Measurements from ENCODE around the gene ELMOD3. TPM values are rescaled to one million over a fixed set of nuclear protein-coding genes. Genes with fewer than 3 reads are reported as not detected.

The ELMOD3 gene
- polyA plus RNA-seq, 2 of the 4 experiments (the other 2 are of a cell fraction): 17.8 to 29.9 TPM

DNA sequence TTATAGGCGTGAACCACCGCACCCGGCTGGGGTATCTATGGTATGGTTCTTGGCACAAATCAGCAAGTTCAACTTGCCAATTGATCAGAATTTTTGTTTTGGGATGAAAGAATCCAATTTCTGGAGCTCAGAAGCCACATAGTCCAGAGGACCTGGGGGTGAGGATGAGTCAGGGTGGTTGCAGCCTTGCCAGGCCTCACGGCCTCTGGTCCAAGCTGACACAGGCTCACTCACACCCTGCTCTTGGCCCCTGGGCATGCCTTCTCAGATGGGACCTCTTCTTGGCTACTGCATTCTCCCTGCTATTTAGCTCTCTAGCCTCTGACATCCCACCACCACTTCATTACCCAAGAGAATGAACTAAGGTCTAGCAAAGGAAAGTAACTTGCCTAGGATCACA lies 39.3 kb downstream of the ELMOD3 start:
- TF ChIP-seq RARB (CRISPR knock-in tag; IDR thresholded peaks at IDR 0.05): no peak
- TF ChIP-seq, protein P1, sequence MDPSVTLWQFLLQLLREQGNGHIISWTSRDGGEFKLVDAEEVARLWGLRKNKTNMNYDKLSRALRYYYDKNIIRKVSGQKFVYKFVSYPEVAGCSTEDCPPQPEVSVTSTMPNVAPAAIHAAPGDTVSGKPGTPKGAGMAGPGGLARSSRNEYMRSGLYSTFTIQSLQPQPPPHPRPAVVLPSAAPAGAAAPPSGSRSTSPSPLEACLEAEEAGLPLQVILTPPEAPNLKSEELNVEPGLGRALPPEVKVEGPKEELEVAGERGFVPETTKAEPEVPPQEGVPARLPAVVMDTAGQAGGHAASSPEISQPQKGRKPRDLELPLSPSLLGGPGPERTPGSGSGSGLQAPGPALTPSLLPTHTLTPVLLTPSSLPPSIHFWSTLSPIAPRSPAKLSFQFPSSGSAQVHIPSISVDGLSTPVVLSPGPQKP (IDR thresholded peaks at IDR 0.05; ENCODE audit: low read depth, low read length): no peak
- no peak for TF ChIP-seq SREBF2 (IDR thresholded peaks at IDR 0.05)
- TF ChIP-seq ZC3H11A (IDR thresholded peaks at IDR 0.05): no peak
- TF ChIP-seq, protein P2, sequence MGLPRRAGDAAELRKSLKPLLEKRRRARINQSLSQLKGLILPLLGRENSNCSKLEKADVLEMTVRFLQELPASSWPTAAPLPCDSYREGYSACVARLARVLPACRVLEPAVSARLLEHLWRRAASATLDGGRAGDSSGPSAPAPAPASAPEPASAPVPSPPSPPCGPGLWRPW (IDR thresholded peaks at IDR 0.05): no peak
- TF ChIP-seq ZSCAN20 (CRISPR knock-in tag; IDR thresholded peaks at IDR 0.05): no peak
- no peak for TF ChIP-seq FOSB (CRISPR knock-in tag; IDR thresholded peaks at IDR 0.05)
- no peak for TF ChIP-seq RFX5 (IDR thresholded peaks at IDR 0.05)
- TF ChIP-seq PHF8 (IDR thresholded peaks at IDR 0.05; ENCODE audit: borderline replicate concordance, low read depth): no peak
- TF ChIP-seq MYC (IDR thresholded peaks at IDR 0.05; ENCODE audit: borderline replicate concordance, low read length): no peak
- no peak for TF ChIP-seq EHMT2 (IDR thresholded peaks at IDR 0.05; ENCODE audit: low read depth)
- no peak for TF ChIP-seq BHLHE40 (IDR thresholded peaks at IDR 0.05; ENCODE audit: low read depth, low read length)
- no peak for TF ChIP-seq KDM1A (IDR thresholded peaks at IDR 0.05; ENCODE audit: low read depth)
- no peak for TF ChIP-seq ESRRA (IDR thresholded peaks at IDR 0.05; ENCODE audit: borderline replicate concordance, low read length)
- TF ChIP-seq FOXS1 (CRISPR knock-in tag; IDR thresholded peaks at IDR 0.05): no peak
- TF ChIP-seq POLR2AphosphoS2 (conservative IDR thresholded peaks at IDR 0.05; ENCODE audit: low read length): no peak
- Histone ChIP-seq H3K27ac (no peak overlapping the region), H3K4me2 (no peak overlapping the region), H3K9me3 (no peaks in the 10 kb centered on the region), H3K4me1 (peaks cover 6% of the 10 kb centered on the region; the same call in 2 of the 3 replicates), H3K4me3 (no peak overlapping the region)
- DNase-seq (ENCODE audit: low read depth in 1 of 2, low spot score in 1 of 2) (no peak), ATAC-seq (no peak), FAIRE-seq (no peak)
- ChIA-PET POLR2A (no interaction called here), CTCF (interaction anchor here (0.6 to 8.4 kb wide), 6 partner anchors 10 to 159 kb away, joined by 3 to 189 read pairs (median 5); no protein-coding TSS in a partner anchor)
- 86% methylated on average over 4 of the region's 4 CpGs for WGBS (ENCODE audit: missing lambda C conversion rate)

DNA sequence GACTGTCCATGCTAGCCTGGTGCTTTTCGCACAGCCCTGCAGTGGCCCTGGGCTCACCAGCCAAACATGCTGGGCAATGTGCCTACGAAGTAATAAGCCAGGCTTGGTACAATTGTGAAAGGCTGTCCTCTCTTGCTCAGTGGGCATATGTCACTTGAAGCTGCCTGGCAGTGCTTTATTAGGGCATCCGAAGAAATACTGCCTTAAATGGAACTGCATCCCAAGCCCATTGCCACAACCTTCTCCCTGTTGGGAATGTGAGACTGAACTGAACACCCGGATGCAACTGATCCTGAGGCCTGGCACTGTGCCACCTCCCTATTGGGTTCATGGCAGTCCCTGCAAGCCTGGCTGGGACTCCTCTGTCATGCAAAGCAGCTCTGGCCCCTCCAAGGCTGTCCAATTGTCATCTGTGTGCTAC lies 39.7 kb downstream of the ELMOD3 start:
- no peak for ATAC-seq
- no peak overlapping the region for H3K27ac ChIP-seq
- ChIA-PET CTCF (interaction anchor here (0.6 to 8.4 kb wide), 6 partner anchors 9 to 158 kb away, joined by 3 to 189 read pairs (median 5); no protein-coding TSS in a partner anchor), POLR2A (no interaction called here)
- H3K4me1 ChIP-seq: peaks cover 6% of the 10 kb centered on the region; the same call in 2 of the 3 replicates
- WGBS (ENCODE audit: missing lambda C conversion rate): 94% methylated on average over 4 of the region's 4 CpGs
- no peak overlapping the region for H3K4me3 ChIP-seq
- FAIRE-seq: no peak
- no peak overlapping the region for H3K4me2 ChIP-seq
- TF ChIP-seq MAFK (IDR thresholded peaks at IDR 0.05; ENCODE audit: partially characterized antibody) (no peak), ZNF302 (CRISPR knock-in tag; IDR thresholded peaks at IDR 0.05) (no peak), HDAC2 (IDR thresholded peaks at IDR 0.05) (no peak), RFX5 (IDR thresholded peaks at IDR 0.05) (no peak)
- TF ChIP-seq, protein P1 (IDR thresholded peaks at IDR 0.05; ENCODE audit: low read depth, low read length): no peak
- DNase-seq (ENCODE audit: low read depth in 1 of 2, low spot score in 1 of 2): no peak
- H3K9me3 ChIP-seq: no peaks in the 10 kb centered on the region

DNA sequence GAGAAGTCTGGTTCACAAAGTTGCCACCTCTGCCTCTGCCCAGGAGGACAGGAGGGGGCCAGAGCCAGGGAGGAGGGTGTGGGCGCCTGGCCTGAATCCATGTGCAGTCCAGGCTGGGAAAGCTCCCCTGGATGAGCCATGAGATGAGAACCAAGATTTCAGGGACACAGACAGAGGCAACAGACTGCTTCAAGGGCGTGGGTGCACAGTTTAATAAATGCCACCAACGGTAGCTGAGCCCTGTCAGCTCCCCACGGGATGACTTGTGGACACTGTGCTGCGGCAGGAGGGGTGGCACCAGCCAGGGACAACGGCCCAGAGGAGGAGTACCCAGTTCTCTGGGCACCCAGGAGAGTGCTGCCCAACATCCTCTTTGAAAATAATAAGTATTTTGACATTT lies 40.4 kb downstream of the ELMOD3 start:
- TF ChIP-seq MYC (IDR thresholded peaks at IDR 0.05; ENCODE audit: borderline replicate concordance, low read length): no peak
- TF ChIP-seq ZNF302 (CRISPR knock-in tag; IDR thresholded peaks at IDR 0.05): no peak
- TF ChIP-seq, protein P3, sequence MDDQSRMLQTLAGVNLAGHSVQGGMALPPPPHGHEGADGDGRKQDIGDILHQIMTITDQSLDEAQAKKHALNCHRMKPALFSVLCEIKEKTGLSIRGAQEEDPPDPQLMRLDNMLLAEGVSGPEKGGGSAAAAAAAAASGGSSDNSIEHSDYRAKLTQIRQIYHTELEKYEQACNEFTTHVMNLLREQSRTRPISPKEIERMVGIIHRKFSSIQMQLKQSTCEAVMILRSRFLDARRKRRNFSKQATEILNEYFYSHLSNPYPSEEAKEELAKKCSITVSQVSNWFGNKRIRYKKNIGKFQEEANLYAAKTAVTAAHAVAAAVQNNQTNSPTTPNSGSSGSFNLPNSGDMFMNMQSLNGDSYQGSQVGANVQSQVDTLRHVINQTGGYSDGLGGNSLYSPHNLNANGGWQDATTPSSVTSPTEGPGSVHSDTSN (IDR thresholded peaks at IDR 0.05): no peak
- no peak for TF ChIP-seq RARB (CRISPR knock-in tag; IDR thresholded peaks at IDR 0.05)
- no peak for TF ChIP-seq RCOR1 (IDR thresholded peaks at IDR 0.05; ENCODE audit: low read depth, low read length)
- WGBS (ENCODE audit: missing lambda C conversion rate): 67% methylated on average over 6 of the region's 6 CpGs
- no peak overlapping the region for H3K27ac ChIP-seq
- no peak for ATAC-seq
- H3K4me3 ChIP-seq: no peak overlapping the region
- no peak for FAIRE-seq
- no peaks in the 10 kb centered on the region for H3K9me3 ChIP-seq
- no peak overlapping the region for H3K4me2 ChIP-seq
- DNase-seq (ENCODE audit: low read depth in 1 of 2, low spot score in 1 of 2): no peak
- ChIA-PET POLR2A (no interaction called here), CTCF (interaction anchor here (1.3 to 8.4 kb wide), 3 partner anchors 9 to 158 kb away, joined by 4 to 189 read pairs (median 31); no protein-coding TSS in a partner anchor)
- peaks cover 6% of the 10 kb centered on the region; the same call in 2 of the 3 replicates for H3K4me1 ChIP-seq

Measured in A549 (cell line).